Measurements from ENCODE around the gene CIDEC.
A peak's percentile ranks its signal among the peaks of the same experiment; 100 is the strongest.
"Not testable (repeated sequence)": the region's sequence is repeated elsewhere in the genome, so short reads cannot be mapped to it uniquely, and the experiment has no call there.

CIDEC gene

DNA sequence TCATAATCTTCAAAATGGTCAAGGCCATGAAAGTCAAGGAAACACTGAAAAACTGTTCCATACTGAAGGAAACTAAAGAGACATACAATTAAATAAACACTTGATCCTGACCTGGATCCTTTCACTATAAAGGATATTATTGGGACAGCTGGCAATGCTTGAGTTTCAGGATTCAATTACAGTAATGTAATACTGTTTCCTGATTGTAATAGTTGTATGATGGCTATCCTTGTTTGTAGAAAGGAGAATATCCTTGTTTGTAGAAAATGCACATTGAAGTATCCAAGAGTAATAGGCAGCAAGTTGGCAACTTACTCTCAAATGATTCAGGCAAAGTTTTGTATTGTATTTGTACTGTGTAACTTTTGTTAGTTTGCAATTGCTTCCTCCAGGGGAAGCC, 4.6 kb downstream of the CIDEC start:
- no peak for DNase-seq

DNA sequence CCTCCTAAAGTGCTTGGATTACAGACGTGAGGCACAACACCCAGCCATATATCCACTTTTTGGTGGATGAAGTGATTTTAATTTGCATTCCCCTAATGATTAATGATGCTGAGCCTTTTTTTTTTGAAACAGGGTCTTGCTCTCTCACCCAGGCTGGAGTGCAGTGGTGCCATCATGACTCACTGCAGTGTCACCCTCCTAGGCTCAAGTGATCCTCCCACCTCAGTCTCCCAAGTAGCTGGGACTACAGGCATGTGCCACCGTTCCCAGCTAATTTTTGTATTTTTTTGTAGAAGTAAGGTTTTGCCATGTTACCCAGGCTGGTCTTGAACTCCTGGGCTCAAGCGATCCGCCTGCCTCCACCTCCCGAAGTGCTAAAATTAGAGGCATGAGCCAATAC, 8.0 kb downstream of the CIDEC start:
- not testable (repeated sequence) for DNase-seq

GRCh38 chr3:9870978-9871377, 9.1 kb downstream of the CIDEC start:
- DNase-seq, result peak; percentile 78

GRCh38 chr3:9869955-9870354, 10.1 kb downstream of the CIDEC start:
- no peak for DNase-seq

DNA sequence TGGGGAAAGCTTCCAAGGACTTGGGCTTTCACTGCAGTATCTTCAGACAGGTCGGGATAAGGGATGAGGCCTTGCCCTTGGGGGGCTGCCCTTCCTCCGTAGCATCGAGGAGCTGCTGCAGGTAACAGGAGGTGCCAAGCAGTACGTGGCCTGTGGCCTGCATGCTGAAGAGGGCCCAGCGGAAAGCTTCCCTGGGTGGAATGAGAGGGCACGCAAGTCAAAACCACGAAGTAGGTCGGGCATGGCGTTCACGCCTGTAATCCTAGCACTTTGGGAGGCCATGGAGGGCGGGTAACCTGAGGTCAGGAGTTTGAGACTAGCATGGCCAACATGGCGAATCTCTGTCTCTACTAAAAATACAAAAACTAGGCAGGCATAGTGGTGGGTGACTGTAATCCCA, 12.9 kb downstream of the CIDEC start:
- DNase-seq, result no peak

GRCh38 chr3:9866639-9867038, 13.4 kb downstream of the CIDEC start:
- no peak for DNase-seq

GRCh38 chr3:9865125-9865637, 14.9 kb downstream of the CIDEC start:
- not testable (repeated sequence) for DNase-seq

DNA sequence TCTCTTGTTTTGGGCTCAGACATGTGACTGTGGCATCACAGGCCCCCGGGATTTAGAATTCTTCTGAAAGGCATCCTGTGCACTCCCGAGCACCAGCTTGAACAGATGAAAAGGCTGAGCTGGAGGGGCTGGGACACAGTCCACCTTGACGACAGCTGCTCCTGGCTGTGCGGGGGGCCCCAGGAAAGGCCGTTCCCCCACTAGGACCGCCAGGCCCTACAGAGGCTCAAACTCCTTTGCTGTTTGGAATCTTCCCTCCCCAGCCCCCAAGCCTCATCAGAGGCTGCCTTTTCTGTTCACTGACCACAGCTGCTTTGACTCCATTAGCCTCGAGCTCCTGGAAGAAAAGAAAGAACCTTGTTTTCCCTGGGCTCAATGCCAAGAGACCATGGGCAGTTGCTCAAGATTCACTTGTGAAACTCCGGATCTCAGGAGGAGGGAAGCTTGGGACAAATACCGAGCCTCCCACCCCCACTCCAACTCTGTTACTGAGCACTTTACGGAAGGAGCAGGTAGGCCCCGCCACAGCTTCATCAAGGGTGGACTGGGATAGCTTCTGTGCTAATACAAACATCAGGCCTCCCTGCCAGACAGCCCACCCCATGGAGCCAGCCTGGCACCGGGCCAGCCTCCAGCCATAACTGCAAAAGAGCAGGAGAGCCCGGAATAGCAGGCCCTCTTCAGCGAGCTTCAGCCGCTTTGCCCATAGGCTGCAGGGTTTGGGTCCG, 15.7 kb downstream of the CIDEC start:
- peak; percentile 38 for DNase-seq

DNA sequence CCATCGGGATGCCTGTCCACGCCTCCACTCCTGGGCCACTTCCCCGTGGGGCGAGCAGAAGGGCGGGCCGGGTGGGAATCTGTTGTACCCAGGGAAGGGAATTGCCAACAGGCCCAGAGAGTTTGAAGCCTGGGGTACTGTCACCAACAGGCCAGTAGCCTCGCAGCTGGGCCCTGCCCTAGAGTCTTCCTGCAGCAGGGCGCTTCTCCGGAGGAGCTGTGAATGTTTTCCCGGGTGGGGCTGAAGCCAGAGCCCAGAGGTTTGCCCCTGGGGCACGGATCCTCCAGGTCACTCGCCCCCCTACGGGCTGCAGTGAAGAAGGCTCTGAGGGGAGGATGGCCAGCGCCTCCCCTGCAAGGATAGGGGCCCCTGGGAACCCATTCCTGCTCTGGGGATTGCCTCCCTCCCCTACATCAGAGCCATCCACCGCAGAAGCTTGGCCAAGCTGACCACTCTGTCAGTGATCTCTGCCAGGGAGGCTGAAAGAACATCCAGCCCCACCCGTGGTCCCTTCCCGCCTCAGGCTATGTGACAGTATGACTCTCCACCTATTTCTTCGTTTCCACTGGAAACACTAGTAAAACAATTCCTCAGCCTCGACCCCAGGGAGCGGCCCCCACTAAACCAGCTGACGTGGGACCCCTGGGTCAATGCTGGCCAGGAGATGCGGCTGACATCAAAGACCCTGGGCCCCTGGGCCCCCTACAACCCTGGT, 16.8 kb downstream of the CIDEC start:
- DNase-seq, result no peak

DNA sequence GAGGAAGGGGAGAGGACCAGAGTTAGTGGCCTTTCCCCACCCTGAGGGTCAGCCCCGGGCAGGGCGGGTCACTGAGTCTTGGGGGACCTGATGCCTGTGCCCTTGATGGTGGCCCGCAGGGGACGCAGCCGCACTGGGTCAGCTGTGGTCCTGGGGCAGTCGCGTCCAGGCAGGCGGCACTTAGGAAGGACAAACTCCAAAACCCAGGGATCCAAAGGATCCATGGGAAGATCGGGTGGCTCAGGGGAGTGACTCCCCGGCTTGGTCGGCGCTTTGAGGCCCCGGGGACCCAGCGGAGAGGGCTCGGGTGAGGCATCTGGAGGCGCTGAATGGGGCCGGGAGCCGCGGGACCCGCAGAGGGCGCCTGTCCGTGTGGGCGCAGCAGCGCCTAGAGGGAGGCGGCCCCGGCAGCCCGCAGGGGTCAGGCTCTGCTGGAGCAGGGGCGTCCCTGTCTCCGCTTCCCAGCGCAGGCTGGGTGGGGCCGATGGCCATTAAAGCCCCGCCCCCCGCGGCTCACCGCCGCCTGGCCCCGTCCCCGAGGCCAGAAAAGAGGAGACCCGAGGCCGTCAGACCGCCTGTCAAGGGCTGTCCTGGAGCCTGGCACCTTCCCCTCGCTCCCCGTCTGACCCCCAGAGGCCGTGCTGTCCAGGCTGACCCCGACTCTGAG, 17.5 kb downstream of the CIDEC start:
- DNase-seq, result peak; percentile 49

GRCh38 chr3:9861626-9862130, 18.4 kb downstream of the CIDEC start:
- DNase-seq, result no peak

DNA sequence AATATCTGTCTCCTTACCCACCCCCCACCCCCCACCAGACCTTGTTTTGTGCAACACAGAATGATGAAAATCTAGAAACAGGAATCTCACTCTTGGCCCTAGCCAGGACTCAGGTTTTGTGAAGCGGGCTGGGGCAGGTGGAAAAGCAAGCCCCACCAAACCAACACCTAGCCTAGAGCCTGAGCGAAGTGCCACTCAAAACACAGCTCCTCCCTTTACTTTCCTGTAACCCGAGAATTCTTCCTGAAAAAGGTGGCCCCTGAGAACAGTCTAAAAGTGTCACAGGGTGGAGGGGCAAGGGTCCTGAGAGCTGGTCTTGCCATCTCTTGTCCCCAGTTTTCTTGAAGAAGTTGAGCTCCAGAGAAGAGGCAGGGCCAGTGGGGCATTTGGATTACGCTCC, 18.9 kb downstream of the CIDEC start:
- DNase-seq, result no peak

GRCh38 chr3:9859530-9860025, 20.5 kb downstream of the CIDEC start:
- no peak for DNase-seq

DNA sequence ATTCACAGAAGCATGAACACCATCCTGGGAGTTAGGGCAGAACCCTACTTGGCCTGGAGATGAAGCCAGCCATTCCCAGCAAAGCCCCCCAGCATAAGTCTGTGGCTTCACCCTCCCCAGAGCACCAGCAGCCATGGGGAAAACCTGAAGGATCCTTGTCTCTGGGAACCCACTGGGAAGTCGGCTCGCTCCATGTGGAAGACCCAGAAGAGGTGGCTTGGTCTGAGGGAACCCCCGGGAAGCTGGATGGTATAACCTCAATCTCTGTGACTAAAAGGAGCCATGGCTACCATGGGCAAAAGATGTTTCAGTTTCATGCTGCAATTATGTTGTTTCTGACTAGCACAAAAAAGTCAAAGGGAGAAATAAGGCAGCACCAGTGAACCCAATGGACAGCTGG, 24.5 kb downstream of the CIDEC start:
- DNase-seq, result no peak

DNA sequence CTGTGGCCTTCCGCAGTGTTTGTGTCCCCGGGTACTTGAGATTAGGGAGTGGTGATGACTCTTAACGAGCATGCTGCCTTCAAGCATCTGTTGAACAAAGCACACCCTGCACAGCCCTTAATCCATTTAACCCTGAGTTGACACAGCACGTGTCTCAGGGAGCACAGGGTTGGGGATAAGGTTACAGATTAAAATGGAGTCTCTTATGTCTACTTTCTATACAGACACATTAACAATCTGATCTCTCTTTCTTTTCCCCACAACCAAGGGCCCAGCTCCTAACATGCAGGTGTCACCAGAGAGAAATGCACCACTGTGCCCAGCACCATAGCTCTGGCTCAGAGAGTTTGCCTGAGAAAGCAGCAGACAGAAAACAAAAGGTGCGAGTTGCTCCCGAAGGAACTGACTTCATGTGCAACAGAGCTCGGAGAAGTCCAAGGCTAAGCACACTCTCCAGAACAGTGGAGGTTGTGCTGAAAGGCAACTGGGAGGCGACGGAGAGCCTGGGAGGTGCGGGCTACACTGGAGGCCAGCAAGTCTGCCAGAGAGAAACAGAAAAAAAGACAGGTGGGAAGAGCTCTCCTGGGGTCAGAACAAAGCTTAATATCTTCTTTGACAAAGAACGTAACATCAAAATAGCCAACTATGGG, 25.6 kb downstream of the CIDEC start:
- DNase-seq, result not testable (repeated sequence)

DNA sequence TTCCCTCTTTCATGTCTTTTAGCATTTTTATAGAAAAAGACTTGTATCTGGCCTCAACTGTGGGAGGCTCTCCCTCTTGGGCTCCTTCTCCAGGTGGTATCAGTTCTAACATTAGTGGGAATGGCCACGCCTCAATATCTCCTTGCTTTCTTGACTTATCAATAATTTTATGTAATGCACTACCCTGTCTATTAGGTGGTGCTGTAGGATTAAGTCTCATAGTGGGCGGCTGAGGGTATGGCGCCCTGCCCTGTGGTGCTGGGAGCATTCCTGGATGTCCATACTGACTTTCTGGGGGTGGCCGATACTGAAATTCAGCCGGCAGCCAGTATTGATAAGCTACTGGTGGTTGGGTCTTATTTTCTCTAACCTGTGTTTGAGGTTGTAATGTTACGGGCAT, 27.5 kb downstream of the CIDEC start:
- no peak for DNase-seq

DNA sequence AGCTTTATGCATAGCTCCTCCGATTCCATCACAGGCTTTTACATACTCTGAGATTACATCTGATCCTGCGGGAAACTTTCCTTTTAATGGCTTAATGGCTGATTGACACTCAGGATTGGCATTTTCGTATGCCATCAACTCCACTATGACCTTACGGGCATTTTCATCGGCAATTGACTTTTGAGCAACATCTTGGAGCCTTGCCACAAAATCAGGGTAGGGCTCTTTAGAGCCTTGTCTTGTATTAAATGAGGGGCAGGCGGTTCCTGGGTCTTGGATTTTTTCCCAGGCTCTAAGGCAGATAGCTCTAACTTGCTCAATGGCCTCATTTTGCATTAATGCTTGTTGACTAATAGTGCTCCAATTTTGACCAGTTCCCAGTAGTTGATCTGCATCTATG, 28.1 kb downstream of the CIDEC start:
- DNase-seq, result not testable (repeated sequence)

GRCh38 chr3:9851383-9851782, 28.7 kb downstream of the CIDEC start:
- DNase-seq, result not testable (repeated sequence)

DNA sequence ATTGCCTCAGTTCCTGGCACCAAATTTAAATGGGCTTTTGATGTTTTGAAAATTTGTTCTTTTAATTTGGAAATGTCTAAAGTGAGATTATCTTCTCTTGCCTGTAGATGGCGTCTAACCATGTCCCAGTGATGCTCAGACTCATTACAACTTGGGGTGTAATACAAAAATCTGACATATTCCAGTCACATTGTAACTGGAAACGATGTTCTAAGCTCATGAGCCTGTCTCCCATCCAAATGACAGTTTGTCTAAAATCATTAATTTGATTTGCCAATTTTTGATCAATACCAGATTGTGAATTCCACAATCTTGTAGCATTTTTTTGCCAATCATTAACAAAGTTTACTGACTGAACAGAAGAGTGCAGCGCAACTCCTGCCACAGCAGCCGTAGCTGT, 31.2 kb downstream of the CIDEC start:
- peak; percentile 26 for DNase-seq

DNA sequence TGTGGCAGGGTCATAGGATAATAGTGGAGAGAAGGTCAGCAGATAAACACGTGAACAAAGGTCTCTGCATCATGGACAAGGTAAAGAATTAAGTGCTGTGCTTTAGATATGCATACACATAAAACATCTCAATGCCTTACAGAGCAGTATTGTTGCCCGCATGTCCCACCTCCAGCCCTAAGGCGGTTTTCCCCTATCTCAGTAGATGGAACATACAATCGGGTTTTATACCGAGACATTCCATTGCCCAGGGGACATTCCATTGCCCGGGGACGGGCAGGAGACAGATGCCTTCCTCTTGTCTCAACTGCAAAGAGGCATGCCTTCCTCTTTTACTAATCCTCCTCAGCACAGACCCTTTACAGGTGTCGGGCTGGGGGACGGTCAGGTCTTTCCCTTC, 32.2 kb downstream of the CIDEC start:
- not testable (repeated sequence) for DNase-seq

DNA sequence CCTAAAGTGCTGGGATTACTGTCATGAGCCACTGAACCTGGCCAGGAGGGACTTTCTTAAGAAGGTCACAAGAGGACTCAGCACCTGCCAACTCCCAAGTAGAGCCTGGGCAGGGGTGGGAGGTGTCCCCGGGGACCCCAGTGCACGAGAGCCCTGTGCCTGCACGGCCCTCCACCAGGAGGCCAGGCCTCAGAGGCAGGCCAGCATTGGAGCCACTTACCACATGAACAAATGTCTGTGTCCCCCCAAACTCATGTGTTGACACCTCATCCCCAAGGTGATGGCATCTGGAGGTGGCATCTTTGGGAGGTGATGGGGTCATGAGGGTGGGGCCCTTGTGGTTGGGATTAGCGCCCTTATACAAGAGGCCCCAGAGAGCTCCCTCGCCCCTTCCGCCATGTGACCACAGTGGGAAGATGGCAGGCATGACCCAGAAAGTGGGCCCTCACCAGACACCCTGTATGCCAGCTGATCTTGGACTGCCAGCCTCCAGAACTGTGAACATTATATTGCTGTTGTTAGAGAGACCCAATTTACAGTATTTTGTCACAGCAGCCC, 33.0 kb downstream of the CIDEC start:
- DNase-seq, result no peak

- no peak for DNase-seq
Observed at GRCh38 chr3:9846231-9846630, 33.8 kb downstream of the CIDEC start.
